HG02943 (cell line): ENCODE measurements around the gene SBNO2.
"Not testable (repeated sequence)": the region's sequence is repeated elsewhere in the genome, so short reads cannot be mapped to it uniquely, and the experiment has no call there.

Experiments
- ATAC-seq: cut with Tn5 transposase; IDR thresholded peaks from one replicate; pipeline ENCODE4 v1.9.1; 2021; ENCODE audit warnings: mild to moderate bottlenecking, low read depth, moderate library complexity; ENCODE audit not compliant: unreplicated experiment

Gene SBNO2

GRCh38 chr19:1173845-1174809 is at the start of gene SBNO2:
Gene SBNO2, minus strand, starts transcription at chr19:1174268. Its CDS starts 19,992 bp downstream, at chr19:1154276.
- no peak for ATAC-seq

- ATAC-seq: no peak
Measured at GRCh38 chr19:1223018-1223855, 49.2 kb upstream of the SBNO2 start.

GRCh38 chr19:1222394-1222793 is 48.3 kb upstream of the SBNO2 start:
- no peak for ATAC-seq

GRCh38 chr19:1221904-1222255 is 47.8 kb upstream of the SBNO2 start:
- ATAC-seq: no peak

- no peak for ATAC-seq
Measured at GRCh38 chr19:1220976-1221903, 47.2 kb upstream of the SBNO2 start.

- no peak for ATAC-seq
Measured at GRCh38 chr19:1220477-1220930, 46.4 kb upstream of the SBNO2 start.

- no peak for ATAC-seq
Measured at GRCh38 chr19:1219786-1220476, 45.9 kb upstream of the SBNO2 start.

- no peak for ATAC-seq
Measured at GRCh38 chr19:1218751-1219567, 44.9 kb upstream of the SBNO2 start.

- ATAC-seq: no peak
Measured at GRCh38 chr19:1217366-1217765, 43.3 kb upstream of the SBNO2 start.

GRCh38 chr19:1216756-1217155 is 42.7 kb upstream of the SBNO2 start:
- no peak for ATAC-seq

GRCh38 chr19:1214862-1215731 is 41.0 kb upstream of the SBNO2 start:
- ATAC-seq: no peak

- ATAC-seq: no peak
Measured at GRCh38 chr19:1214299-1214861, 40.3 kb upstream of the SBNO2 start.

- no peak for ATAC-seq
Measured at GRCh38 chr19:1213391-1214286, 39.6 kb upstream of the SBNO2 start.

GRCh38 chr19:1211494-1212234 is 37.6 kb upstream of the SBNO2 start:
- ATAC-seq: no peak

GRCh38 chr19:1210227-1210538 is 36.1 kb upstream of the SBNO2 start:
- no peak for ATAC-seq

- not testable (repeated sequence) for ATAC-seq
Measured at GRCh38 chr19:1208830-1209229, 34.8 kb upstream of the SBNO2 start.
